HepG2 (cell line): ENCODE results near the gene GGCT. TPM values are rescaled to one million over a fixed set of nuclear protein-coding genes. Genes with fewer than 3 reads are reported as not detected.

Experiments
- CCDC6 ChIP-seq: sonication (generic); formaldehyde crosslinking; IDR thresholded peaks from 2 replicates; pipeline ENCODE4 v1.8.1; 2022; ENCODE audit warnings: mild to moderate bottlenecking, missing genetic modification reagents, moderate library complexity
- ELF3 ChIP-seq: IDR thresholded peaks from 2 replicates; pipeline ENCODE4 v1.6.1; 2016; ENCODE audit warnings: missing genetic modification reagents, missing compliant biosample characterization
- FOXO1 ChIP-seq: sonication (generic); formaldehyde crosslinking; IDR thresholded peaks from 2 replicates; pipeline ENCODE4 v1.4.0; 2020; ENCODE audit warnings: missing genetic modification reagents
- IRF2 ChIP-seq: IDR thresholded peaks from 2 replicates; pipeline ENCODE4 v1.6.1; 2018; ENCODE audit warnings: missing genetic modification reagents, missing compliant biosample characterization
- MIER3 ChIP-seq: IDR thresholded peaks from 2 replicates; pipeline ENCODE4 v1.6.1; 2016; ENCODE audit warnings: missing compliant biosample characterization, borderline replicate concordance
- PLRG1 ChIP-seq: fragments of 450-650 bp; conservative IDR thresholded peaks from 2 replicates; pipeline ENCODE4 v1.6.1; 2016
- SOX6 ChIP-seq, 2 experiments: fragments of 450-650 bp in 1 of 2; sonication (generic) in 1 of 2; formaldehyde crosslinking in 1 of 2; IDR thresholded peaks; 2 replicates each; pipeline versions ENCODE4 v1.4.0 to v1.6.1; 2017 to 2020; ENCODE audit warnings: antibody characterized with exemption in 1 of 2, mild to moderate bottlenecking in 1 of 2, missing genetic modification reagents in 1 of 2
- STAG1 ChIP-seq: sonication (generic); formaldehyde crosslinking; IDR thresholded peaks from 2 replicates; pipeline ENCODE4 v1.4.0; 2020; ENCODE audit warnings: missing genetic modification reagents
- YEATS2 ChIP-seq: sonication (generic); formaldehyde crosslinking; IDR thresholded peaks from 2 replicates; pipeline ENCODE4 v1.4.0; 2020; ENCODE audit warnings: missing genetic modification reagents, borderline replicate concordance
- YY1 ChIP-seq: IDR thresholded peaks from 2 replicates; pipeline ENCODE4 v1.6.1; 2011; ENCODE audit warnings: low read length, low read depth, moderate library complexity, mild to moderate bottlenecking; ENCODE audit not compliant: insufficient read depth, insufficient replicate concordance
- ZFX ChIP-seq: sonication (generic); formaldehyde crosslinking; IDR thresholded peaks from 2 replicates; pipeline ENCODE4 v1.4.0; 2020; ENCODE audit warnings: mild to moderate bottlenecking, low read depth, missing genetic modification reagents, moderate library complexity
- ZMYM3 ChIP-seq: sonication (generic); formaldehyde crosslinking; IDR thresholded peaks from 2 replicates; pipeline ENCODE4 v1.5.1; 2020; ENCODE audit warnings: mild to moderate bottlenecking, missing genetic modification reagents
- ZNF530 ChIP-seq: sonication (generic); formaldehyde crosslinking; IDR thresholded peaks from 2 replicates; pipeline ENCODE4 v1.5.0; 2020; ENCODE audit warnings: low read depth, mild to moderate bottlenecking, missing genetic modification reagents
- ZNF724P ChIP-seq: sonication (generic); formaldehyde crosslinking; IDR thresholded peaks from 2 replicates; pipeline ENCODE4 v1.8.0; 2022; ENCODE audit warnings: missing genetic modification reagents, borderline replicate concordance
- polyA plus RNA-seq, 8 experiments: library from polyadenylated mRNA; depleted of rRNA in 3 of 8; stranded (reverse) in 7 of 8; unstranded in 1 of 8; fragments of >200 nt; fragmentation: Illumina TruSeq in 4 of 8; extraction: Trizol in 4 of 8; gene quantifications; 2 replicates each; pipeline versions ENCODE4 v1.2.1 to v1.2.3, GENCODE V29; 2011 to 2016; ENCODE audit warnings: low read depth in 4 of 8, missing spikeins in 1 of 8, mixed read lengths in 1 of 8; ENCODE audit not compliant: insufficient read depth in 1 of 8
- total RNA-seq, 5 experiments: library from RNA; depleted of rRNA; stranded (reverse); fragments of >200 nt; fragmentation: Illumina TruSeq; extraction: Trizol; gene quantifications; 2 replicates each; pipeline ENCODE4 v1.2.3, GENCODE V29; 2016; ENCODE audit warnings: low read depth in 1 of 5
- TF ChIP-seq, protein P1 (sequence below): IDR thresholded peaks from 2 replicates; pipeline ENCODE4 v1.4.0; 2020; ENCODE audit warnings: mild to moderate bottlenecking, missing genetic modification reagents
- TF ChIP-seq, protein P2 (sequence below): sonication (generic); formaldehyde crosslinking; IDR thresholded peaks from 2 replicates; pipeline ENCODE4 v1.8.0; 2022; ENCODE audit warnings: low read depth, missing genetic modification reagents
- TF ChIP-seq, protein P3 (sequence below): sonication (generic); formaldehyde crosslinking; IDR thresholded peaks from 2 replicates; pipeline ENCODE4 v1.4.0; 2020; ENCODE audit warnings: mild to moderate bottlenecking, missing genetic modification reagents
- TF ChIP-seq, protein P4 (sequence below): fragments of 450-650 bp; IDR thresholded peaks from 2 replicates; pipeline ENCODE4 v1.6.1; 2017; ENCODE audit warnings: mild to moderate bottlenecking
- TF ChIP-seq, protein P5 (sequence below): sonication (generic); formaldehyde crosslinking; conservative IDR thresholded peaks from 2 replicates; pipeline ENCODE4 v1.4.0; 2020; ENCODE audit warnings: missing genetic modification reagents

The GGCT gene
- total and polyA plus RNA-seq, 2 of the 13 experiments (the other 11 are each of a cell fraction or from before 2014, with no cell fraction given), result 19.5 to 78.3 TPM

GRCh38 chr7:30548845-30549244 is 44.2 kb upstream of the GGCT start (continued):
- TF ChIP-seq YY1 (no peak), MIER3 (CRISPR knock-in tag) (peak; percentile 51; the same call in 1 of the 2 replicates), ELF3 (0 out of 2 replicates have a peak, but pooled peaks have one; percentile 25), ZNF724P (no peak), IRF2 (0 out of 2 replicates have a peak, but pooled peaks have one; percentile 36), ZMYM3 (no peak), FOXO1 (CRISPR knock-in tag) (0 out of 2 replicates have a peak, but pooled peaks have one; percentile 50), ZFX (CRISPR knock-in tag) (0 out of 2 replicates have a peak, but pooled peaks have one; percentile 21), CCDC6 (CRISPR knock-in tag) (no peak), PLRG1 (no peak), STAG1 (CRISPR knock-in tag) (peak; percentile 57), ZNF530 (no peak), SOX6 (IDR thresholded peaks at IDR 0.05) (no peak), SOX6 (CRISPR knock-in tag; IDR thresholded peaks at IDR 0.05) (peak; percentile 46), YEATS2 (CRISPR knock-in tag) (peak; percentile 38; the same call in 1 of the 2 replicates)
- TF ChIP-seq, protein P1, sequence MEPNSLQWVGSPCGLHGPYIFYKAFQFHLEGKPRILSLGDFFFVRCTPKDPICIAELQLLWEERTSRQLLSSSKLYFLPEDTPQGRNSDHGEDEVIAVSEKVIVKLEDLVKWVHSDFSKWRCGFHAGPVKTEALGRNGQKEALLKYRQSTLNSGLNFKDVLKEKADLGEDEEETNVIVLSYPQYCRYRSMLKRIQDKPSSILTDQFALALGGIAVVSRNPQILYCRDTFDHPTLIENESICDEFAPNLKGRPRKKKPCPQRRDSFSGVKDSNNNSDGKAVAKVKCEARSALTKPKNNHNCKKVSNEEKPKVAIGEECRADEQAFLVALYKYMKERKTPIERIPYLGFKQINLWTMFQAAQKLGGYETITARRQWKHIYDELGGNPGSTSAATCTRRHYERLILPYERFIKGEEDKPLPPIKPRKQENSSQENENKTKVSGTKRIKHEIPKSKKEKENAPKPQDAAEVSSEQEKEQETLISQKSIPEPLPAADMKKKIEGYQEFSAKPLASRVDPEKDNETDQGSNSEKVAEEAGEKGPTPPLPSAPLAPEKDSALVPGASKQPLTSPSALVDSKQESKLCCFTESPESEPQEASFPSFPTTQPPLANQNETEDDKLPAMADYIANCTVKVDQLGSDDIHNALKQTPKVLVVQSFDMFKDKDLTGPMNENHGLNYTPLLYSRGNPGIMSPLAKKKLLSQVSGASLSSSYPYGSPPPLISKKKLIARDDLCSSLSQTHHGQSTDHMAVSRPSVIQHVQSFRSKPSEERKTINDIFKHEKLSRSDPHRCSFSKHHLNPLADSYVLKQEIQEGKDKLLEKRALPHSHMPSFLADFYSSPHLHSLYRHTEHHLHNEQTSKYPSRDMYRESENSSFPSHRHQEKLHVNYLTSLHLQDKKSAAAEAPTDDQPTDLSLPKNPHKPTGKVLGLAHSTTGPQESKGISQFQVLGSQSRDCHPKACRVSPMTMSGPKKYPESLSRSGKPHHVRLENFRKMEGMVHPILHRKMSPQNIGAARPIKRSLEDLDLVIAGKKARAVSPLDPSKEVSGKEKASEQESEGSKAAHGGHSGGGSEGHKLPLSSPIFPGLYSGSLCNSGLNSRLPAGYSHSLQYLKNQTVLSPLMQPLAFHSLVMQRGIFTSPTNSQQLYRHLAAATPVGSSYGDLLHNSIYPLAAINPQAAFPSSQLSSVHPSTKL (CRISPR knock-in tag), result peak; percentile 42; the same call in 1 of the 2 replicates
- TF ChIP-seq, protein P2, sequence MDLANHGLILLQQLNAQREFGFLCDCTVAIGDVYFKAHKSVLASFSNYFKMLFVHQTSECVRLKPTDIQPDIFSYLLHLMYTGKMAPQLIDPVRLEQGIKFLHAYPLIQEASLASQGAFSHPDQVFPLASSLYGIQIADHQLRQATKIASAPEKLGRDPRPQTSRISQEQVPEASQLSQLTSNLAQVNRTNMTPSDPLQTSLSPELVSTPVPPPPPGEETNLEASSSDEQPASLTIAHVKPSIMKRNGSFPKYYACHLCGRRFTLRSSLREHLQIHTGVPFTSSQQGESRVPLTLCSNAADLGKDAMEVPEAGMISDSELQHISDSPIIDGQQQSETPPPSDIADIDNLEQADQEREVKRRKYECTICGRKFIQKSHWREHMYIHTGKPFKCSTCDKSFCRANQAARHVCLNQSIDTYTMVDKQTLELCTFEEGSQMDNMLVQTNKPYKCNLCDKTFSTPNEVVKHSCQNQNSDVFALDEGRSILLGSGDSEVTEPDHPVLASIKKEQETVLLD (CRISPR knock-in tag), result no peak
- TF ChIP-seq, protein P3, sequence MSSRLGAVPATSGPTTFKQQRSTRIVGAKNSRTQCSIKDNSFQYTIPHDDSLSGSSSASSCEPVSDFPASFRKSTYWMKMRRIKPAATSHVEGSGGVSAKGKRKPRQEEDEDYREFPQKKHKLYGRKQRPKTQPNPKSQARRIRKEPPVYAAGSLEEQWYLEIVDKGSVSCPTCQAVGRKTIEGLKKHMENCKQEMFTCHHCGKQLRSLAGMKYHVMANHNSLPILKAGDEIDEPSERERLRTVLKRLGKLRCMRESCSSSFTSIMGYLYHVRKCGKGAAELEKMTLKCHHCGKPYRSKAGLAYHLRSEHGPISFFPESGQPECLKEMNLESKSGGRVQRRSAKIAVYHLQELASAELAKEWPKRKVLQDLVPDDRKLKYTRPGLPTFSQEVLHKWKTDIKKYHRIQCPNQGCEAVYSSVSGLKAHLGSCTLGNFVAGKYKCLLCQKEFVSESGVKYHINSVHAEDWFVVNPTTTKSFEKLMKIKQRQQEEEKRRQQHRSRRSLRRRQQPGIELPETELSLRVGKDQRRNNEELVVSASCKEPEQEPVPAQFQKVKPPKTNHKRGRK (CRISPR knock-in tag), result no peak
- TF ChIP-seq, protein P4, sequence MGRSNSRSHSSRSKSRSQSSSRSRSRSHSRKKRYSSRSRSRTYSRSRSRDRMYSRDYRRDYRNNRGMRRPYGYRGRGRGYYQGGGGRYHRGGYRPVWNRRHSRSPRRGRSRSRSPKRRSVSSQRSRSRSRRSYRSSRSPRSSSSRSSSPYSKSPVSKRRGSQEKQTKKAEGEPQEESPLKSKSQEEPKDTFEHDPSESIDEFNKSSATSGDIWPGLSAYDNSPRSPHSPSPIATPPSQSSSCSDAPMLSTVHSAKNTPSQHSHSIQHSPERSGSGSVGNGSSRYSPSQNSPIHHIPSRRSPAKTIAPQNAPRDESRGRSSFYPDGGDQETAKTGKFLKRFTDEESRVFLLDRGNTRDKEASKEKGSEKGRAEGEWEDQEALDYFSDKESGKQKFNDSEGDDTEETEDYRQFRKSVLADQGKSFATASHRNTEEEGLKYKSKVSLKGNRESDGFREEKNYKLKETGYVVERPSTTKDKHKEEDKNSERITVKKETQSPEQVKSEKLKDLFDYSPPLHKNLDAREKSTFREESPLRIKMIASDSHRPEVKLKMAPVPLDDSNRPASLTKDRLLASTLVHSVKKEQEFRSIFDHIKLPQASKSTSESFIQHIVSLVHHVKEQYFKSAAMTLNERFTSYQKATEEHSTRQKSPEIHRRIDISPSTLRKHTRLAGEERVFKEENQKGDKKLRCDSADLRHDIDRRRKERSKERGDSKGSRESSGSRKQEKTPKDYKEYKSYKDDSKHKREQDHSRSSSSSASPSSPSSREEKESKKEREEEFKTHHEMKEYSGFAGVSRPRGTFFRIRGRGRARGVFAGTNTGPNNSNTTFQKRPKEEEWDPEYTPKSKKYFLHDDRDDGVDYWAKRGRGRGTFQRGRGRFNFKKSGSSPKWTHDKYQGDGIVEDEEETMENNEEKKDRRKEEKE, result no peak
- TF ChIP-seq, protein P5, sequence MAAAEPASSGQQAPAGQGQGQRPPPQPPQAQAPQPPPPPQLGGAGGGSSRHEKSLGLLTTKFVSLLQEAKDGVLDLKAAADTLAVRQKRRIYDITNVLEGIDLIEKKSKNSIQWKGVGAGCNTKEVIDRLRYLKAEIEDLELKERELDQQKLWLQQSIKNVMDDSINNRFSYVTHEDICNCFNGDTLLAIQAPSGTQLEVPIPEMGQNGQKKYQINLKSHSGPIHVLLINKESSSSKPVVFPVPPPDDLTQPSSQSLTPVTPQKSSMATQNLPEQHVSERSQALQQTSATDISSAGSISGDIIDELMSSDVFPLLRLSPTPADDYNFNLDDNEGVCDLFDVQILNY (CRISPR knock-in tag), result no peak
